SIG-M5 treated with dmso at 0.1 percent for 504 hours (cell line): ENCODE measurements around the gene OR1C1.
"Not testable (repeated sequence)": the region's sequence is repeated elsewhere in the genome, so short reads cannot be mapped to it uniquely, and the experiment has no call there.

Experiments used
- DNase-seq: peaks from one replicate; lab custom pipeline; 2025; ENCODE audit not compliant: unreplicated experiment; lab: John Stamatoyannopoulos, UW

Gene OR1C1

GRCh38 chr1:247760456-247760855, at the start of gene OR1C1:
TSS of gene OR1C1 (minus strand) at chr1:247760556. CDS start at chr1:247758406, 2,150 bp downstream.
- no peak for DNase-seq

GRCh38 chr1:247797518-247797917, 37.2 kb upstream of the OR1C1 start:
- no peak for DNase-seq

- DNase-seq = no peak
These were observed 9.2 kb upstream of the OR1C1 start for GRCh38 chr1:247769603-247770002.

GRCh38 chr1:247754311-247754710, 6.0 kb downstream of the OR1C1 start:
- DNase-seq = not testable (repeated sequence)

GRCh38 chr1:247749870-247750269, 10.5 kb downstream of the OR1C1 start:
- DNase-seq = no peak

GRCh38 chr1:247748041-247748440, 12.3 kb downstream of the OR1C1 start, which contains the start of gene OR14A2:
TSS of gene OR14A2 (minus strand) at chr1:247748141.
- DNase-seq = no peak

GRCh38 chr1:247747616-247748015, 12.7 kb downstream of the OR1C1 start:
- DNase-seq = no peak

- no peak for DNase-seq
These were observed 13.9 kb downstream of the OR1C1 start for GRCh38 chr1:247746391-247746935.

GRCh38 chr1:247742215-247742760, 18.1 kb downstream of the OR1C1 start:
- not testable (repeated sequence) for DNase-seq

- DNase-seq = no peak
These were observed 18.6 kb downstream of the OR1C1 start for GRCh38 chr1:247741756-247742155.

GRCh38 chr1:247740721-247741120, 19.6 kb downstream of the OR1C1 start:
- no peak for DNase-seq

GRCh38 chr1:247738315-247738714, 22.0 kb downstream of the OR1C1 start, which contains the start of gene OR14K1:
TSS of gene OR14K1 (plus strand) at chr1:247738615. CDS start at chr1:247738615, 0 bp downstream.
- DNase-seq = no peak

- DNase-seq = no peak
These were observed 39.1 kb downstream of the OR1C1 start for GRCh38 chr1:247721222-247721621.

GRCh38 chr1:247716546-247716945, 43.8 kb downstream of the OR1C1 start, which contains the start of gene OR6F1:
TSS of gene OR6F1 (minus strand) at chr1:247716646. CDS start at chr1:247712755, 3,891 bp downstream.
- DNase-seq = no peak

- no peak for DNase-seq
These were observed 46.6 kb downstream of the OR1C1 start for GRCh38 chr1:247713753-247714152.

GRCh38 chr1:247710681-247711080, 49.7 kb downstream of the OR1C1 start:
- not testable (repeated sequence) for DNase-seq
